GM19239 (cell line): ENCODE data around the gene SEPTIN10.

Experiments used
- DNase-seq: peaks from one replicate; pipeline ENCODE4 v3.0.0; 2011; ENCODE audit warnings: low spot score; ENCODE audit not compliant: insufficient read length
- FAIRE-seq: peaks from 2 replicates; lab custom pipeline; 2011; peaks lifted over from hg19 to GRCh38; lab: Jason Lieb, UNC

SEPTIN10 gene

DNA sequence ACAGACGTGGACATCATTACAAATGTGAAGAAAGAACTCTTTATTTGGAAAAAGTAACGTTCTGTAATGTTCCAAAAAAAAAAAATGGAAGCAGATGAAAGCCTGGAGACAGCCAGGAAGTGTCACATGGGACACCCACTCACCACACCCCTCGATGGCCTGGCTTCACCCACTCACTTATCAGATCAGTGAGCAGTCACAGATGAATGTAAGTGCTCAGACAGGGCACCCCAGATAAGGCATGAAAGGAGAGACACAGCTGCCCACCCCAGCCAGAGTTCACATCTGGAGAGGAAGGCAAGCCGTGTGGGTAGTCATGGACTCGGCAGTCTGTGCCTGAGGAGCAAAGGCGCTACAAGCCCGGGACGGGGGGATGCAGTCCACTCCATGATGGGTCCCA is 105.2 kb downstream of the SEPTIN10 start:
- FAIRE-seq (no peak), DNase-seq (no peak)

DNA sequence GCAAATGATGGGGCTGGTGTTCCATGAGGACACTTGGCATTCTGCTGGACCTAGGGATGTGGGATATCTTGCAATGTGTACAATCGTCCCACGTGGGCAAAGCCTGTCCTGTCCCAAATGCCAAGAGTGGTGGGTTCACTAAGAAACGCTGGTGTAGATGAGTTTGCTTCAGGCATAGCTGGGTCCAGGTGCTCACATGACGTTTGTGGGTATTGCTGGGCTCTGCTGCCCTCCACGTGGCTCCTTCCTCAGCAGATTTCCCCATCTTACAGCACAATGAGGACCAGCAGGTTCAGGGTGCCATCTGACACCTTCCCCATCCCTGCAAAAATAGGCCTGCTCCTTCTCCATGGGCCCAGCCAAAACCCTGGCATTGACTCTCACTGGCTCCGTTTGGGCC is 105.9 kb downstream of the SEPTIN10 start:
- DNase-seq = no peak
- no peak for FAIRE-seq

DNA sequence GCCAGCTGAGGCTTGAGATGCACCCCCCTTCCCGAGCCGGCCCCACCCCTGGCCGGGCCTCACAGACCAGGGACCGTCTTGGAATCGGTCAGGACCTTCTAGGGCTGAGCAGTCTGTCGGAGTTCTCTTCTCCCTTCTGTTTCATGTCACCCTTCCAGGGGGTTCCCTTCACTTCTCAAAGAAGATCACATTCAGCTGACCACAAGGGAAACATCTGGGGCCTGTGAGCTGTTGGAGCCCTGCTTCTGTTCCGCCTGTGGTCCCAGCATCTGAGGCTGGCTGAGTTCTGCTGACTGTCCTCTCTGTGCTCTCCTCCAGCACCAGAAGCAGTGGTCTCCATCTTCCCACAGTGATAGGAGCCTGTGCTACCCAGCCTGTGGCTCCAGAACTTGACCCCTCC is 106.5 kb downstream of the SEPTIN10 start:
- FAIRE-seq (no peak), DNase-seq (no peak)

DNA sequence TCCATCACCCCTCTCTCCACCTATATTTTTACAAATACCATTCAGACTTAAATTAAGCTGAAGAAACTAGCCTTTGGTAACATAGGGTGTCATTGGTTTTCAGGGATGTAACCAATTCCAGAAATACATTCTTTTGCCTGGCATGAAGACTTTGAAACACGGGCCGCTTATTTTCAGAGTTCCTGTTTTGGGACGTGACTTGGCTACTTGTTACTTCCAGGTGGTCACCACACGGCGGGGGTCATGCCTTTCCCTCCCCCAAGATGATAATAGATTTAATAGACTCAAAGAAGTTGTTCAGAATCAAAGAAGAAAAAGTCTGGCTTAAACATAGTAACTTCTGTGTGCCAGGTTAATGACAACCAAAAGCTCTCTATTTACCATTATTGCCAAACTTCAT is 110.6 kb downstream of the SEPTIN10 start:
- no peak for FAIRE-seq
- no peak for DNase-seq

DNA sequence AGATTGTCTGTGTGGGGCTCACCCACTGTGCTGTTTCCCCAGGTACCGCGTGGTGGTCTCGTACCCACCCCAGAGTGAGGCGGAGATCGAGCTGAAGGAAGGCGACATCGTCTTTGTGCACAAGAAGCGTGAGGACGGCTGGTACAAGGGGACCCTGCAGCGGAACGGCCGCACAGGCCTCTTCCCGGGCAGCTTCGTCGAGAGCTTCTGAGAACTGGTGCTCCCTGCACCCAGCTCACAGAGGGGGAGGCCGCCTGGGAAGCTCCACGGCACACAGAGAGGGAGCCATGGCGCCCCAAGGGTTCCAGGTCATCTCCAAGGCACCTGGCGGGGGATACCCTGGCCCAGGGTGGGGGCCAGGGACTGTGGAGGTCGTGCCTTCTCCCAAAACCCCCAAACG is 112.3 kb downstream of the SEPTIN10 start:
- no peak for FAIRE-seq
- DNase-seq = no peak

DNA sequence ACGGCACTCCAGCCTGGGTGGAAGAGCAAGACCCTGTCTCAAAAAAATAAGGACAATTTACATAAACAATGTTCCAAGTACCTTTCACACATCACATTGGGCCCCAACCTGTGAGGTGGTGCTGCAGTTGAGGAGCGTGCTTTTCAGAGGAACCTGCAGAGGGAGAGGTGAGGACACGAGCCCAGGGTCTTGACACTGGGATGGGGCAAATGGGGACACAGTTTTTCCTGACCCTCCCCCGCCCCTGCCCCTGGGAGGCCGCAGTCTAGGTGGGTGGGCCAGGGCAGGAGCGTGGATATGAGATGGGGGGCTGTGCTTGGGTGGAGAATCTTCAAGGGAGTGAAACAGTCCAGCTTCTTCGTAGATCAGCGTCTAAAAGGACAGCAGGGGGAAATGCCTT is 112.9 kb downstream of the SEPTIN10 start:
- FAIRE-seq = no peak

DNA sequence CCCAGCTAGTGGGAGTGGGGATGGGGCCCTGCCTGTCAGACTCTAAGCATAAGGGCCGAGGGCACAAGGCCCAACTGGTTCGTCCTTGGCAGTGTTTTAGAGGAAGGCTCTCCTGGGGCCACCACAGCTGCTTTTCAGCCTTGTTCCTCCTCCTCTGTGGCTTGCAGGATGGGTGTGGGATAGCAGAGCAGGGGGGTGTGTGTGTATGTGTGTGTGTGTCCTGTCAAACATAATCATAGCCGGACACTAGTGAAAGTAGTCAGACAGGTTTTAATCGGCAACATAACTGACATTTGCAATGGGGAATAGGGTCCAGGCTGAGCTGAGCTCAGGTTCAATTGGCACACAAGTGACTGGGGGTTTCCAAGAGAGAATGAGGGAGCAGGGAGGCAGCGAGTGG is 114.2 kb downstream of the SEPTIN10 start:
- FAIRE-seq (no peak), DNase-seq (no peak)

More for the DNA sequence above, 112.9 kb downstream of the SEPTIN10 start:
- DNase-seq = no peak

DNA sequence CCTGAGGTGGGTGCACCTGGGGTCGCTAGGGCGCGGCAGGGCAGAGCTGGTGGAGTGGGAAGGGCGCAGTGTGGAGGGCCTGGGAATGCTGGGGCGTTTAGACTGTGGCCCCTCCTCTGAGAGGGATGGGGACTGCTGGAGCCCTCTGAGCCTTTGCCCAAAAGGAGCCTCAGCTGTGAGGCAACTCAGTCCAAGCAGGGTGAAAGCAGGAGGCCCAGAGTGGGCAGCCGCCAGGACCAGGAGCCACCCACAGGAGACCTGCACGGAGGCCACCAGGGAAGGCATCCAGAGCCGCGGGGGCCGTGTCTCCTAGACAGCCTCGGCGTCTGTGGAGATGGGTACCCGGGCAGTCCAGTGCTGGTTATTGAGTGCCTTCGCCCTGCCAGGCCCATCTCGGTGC is 114.9 kb downstream of the SEPTIN10 start:
- FAIRE-seq (no peak), DNase-seq (no peak)

DNA sequence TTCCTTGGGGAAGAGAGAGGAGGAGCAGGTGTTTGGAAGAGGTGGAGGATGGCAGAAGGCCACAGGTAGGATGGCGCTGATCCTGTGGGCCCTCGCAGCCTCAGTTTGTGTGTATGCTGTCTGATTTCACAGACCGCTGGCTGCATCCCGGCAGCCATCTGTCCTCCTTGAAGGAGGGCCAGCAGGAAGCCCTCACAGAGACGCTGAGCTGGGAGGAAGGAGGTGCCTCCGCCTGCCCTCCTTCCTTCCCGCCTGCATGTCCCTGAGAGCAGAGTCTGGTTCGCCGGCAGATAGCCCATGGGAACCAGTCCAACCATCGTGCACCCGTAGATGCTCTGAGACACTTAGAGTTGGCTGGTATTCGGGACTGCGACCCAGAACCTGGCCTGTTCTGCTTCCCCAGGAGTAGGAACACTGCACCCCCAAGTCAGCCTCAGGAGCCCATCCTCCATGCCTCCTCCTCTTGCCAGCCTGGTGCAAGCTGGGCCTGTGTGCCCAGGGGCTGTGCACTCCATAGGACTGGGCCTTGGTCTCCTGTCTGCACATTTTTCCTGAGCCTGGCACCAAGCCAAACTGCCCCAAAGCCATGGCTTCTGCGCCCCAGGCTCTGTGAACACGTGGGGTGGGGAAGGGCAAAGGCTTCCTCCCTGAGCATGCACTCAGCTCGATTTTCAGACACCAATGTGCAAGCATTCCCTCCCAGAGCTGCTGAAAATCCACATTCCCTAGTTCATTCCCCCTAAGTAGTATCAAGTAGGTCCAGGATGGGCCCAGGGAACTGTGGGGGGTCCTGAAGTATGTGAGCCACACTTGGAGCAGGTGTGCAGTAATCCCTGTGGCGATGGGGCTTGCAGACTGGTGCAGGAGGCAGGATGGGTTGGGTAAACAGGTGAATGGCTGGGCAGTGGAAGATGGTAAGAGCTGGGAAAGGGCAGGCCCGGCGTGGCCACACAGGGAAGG is 115.6 kb downstream of the SEPTIN10 start:
- DNase-seq (no peak), FAIRE-seq (no peak)

DNA sequence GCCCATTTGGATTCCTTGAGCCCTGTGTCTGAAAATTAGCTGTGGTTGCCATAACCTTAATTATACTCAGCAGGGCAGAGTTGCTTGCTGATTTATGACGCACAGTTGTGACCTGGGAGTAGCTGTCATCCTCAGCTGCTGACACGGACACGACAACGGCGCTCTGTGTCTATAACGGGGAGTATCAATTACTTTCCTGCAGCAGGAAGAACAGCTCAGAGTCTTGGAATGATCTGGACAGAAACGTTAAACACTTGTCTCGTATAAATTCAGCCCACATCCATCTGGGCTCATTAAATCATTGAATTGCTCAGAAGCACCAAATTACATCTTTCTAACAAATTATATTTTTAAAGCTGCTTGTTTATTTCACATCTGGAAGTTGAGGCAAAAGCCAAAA is 116.3 kb downstream of the SEPTIN10 start:
- no peak for DNase-seq
- no peak for FAIRE-seq

DNA sequence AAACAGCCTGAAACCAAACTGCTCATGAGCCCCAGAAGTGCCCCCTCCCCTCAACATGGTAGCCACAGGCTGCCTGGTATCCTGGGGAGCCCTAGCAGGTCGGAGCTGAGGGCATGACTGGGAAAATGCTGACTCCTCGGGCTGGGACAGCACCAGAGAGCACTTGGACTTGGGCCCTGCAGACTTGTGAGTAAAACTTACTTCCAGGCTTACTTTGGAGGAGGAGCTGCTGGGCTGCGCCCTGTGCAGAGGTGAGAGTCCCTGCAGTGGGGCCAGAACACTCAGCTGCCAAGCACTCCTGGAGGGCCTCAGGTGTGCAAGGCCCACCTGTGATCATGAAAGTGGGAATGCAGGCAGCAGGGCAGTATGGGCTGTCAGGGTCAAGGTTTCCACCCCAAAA is 119.4 kb downstream of the SEPTIN10 start:
- FAIRE-seq (no peak), DNase-seq (no peak)

DNA sequence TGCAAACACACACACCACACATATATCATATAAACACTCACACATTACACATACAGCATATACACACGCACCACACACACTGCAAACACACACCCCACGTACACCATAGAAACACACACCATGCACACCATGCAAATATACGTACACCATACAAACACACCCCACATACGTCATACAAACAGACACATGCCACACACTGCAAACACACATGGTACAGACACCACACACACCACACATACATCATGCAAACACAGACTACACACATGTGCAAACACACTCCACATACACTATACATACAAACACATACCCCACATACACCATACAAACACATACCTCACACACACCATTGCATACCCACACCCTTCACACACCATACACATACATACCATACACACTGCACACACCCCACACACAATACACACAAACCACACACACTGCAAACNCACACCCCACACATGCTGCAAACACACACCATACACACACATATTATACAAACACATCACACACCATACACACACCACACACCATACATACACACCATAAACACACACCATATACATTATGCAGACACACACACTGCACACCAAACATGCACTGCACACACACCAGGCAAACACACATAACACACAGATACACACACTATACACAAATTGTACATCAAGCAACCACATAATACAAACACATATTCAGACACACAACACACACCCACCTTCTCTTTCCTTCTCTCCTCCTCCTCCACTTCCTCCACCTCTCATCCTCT is 120.4 kb downstream of the SEPTIN10 start:
- no peak for FAIRE-seq
- no peak for DNase-seq
